ENCODE measurements around the gene WWOX. TPM values are rescaled to one million over a fixed set of nuclear protein-coding genes. Genes with fewer than 3 reads are reported as not detected.

WWOX gene
- total RNA-seq, 1 donor from 2014 or later = 12.6 TPM

GRCh38 chr16:78230832-78231231 lies 131.4 kb downstream of the WWOX start:
- Histone ChIP-seq H3K36me3 (ENCODE audit: control insufficient read depth, insufficient read depth, low read length) (no peaks in the 10 kb centered on the region), H3K27me3 (ENCODE audit: control insufficient read depth, insufficient read depth, low read length) (no peaks in the 10 kb centered on the region), H3K4me3 (ENCODE audit: low read depth, low read length) (no peak overlapping the region)
- DNase-seq (ENCODE audit: low read depth) (peak; percentile 79), FAIRE-seq (no peak)
- TF ChIP-seq CTCF (IDR thresholded peaks at IDR 0.05; ENCODE audit: insufficient read depth, low read length, severe bottlenecking) = no peak

- peak; percentile 36 for FAIRE-seq
- no peaks in the 10 kb centered on the region for H3K36me3 ChIP-seq (ENCODE audit: control insufficient read depth, insufficient read depth, low read length)
- H3K27me3 ChIP-seq (ENCODE audit: control insufficient read depth, insufficient read depth, low read length) = no peaks in the 10 kb centered on the region
- TF ChIP-seq CTCF (IDR thresholded peaks at IDR 0.05; ENCODE audit: insufficient read depth, low read length, severe bottlenecking) = peak; percentile 94
- DNase-seq (ENCODE audit: low read depth) = peak; percentile 64
- no peak overlapping the region for H3K4me3 ChIP-seq (ENCODE audit: low read depth, low read length)
These were observed 135.8 kb downstream of the WWOX start for GRCh38 chr16:78235168-78235800.

DNA sequence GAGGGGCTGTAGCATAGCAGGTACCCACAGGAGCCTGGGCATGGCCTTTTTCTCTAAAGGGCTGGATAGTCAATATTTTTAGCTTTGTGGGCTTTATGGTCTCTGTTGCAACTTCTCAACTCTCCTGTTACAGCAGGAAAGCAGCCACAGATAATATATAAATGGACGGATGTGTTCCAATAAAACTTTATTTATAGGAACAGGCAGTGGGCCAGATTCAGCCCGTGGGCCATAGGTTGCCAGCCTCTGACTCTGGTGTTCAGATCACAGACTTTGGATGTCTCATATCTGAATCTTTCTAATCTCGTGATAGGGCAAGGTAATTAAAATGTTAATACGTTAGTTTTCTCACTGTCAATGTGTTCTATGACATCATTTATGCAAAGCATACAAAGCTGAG lies 136.4 kb downstream of the WWOX start:
- no peak for TF ChIP-seq CTCF (IDR thresholded peaks at IDR 0.05; ENCODE audit: insufficient read depth, low read length, severe bottlenecking)
- DNase-seq (ENCODE audit: low read depth) (no peak), FAIRE-seq (no peak)
- Histone ChIP-seq H3K36me3 (ENCODE audit: control insufficient read depth, insufficient read depth, low read length) (no peaks in the 10 kb centered on the region), H3K27me3 (ENCODE audit: control insufficient read depth, insufficient read depth, low read length) (no peaks in the 10 kb centered on the region), H3K4me3 (ENCODE audit: low read depth, low read length) (no peak overlapping the region)

DNA sequence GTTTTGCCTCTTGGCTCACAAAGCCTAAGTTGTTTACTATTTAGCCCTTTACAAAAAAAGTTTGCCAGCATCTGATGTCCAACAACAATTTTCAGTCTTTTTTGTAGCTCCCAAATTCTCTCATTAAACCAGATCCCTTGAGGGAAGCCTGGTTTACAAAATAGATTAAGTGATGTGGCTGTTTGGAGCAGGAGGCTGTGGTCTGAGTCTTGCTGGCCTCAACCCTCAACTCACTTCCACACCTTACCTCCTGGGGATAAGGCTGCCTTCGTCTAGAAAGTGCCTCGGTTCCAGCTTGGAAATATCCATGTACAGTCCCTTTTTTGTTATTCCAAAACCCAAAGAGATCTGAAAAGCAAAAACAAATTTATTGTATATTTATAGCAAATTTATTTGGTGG lies 138.4 kb downstream of the WWOX start:
- Histone ChIP-seq H3K27me3 (ENCODE audit: control insufficient read depth, insufficient read depth, low read length) (no peaks in the 10 kb centered on the region), H3K4me3 (ENCODE audit: low read depth, low read length) (no peak overlapping the region), H3K36me3 (ENCODE audit: control insufficient read depth, insufficient read depth, low read length) (no peaks in the 10 kb centered on the region)
- FAIRE-seq = no peak
- no peak for DNase-seq (ENCODE audit: low read depth)
- no peak for TF ChIP-seq CTCF (IDR thresholded peaks at IDR 0.05; ENCODE audit: insufficient read depth, low read length, severe bottlenecking)

GRCh38 chr16:78240459-78241222 lies 141.2 kb downstream of the WWOX start:
- Histone ChIP-seq H3K27me3 (ENCODE audit: control insufficient read depth, insufficient read depth, low read length) (no peaks in the 10 kb centered on the region), H3K36me3 (ENCODE audit: control insufficient read depth, insufficient read depth, low read length) (no peaks in the 10 kb centered on the region), H3K4me3 (ENCODE audit: low read depth, low read length) (no peak overlapping the region)
- TF ChIP-seq CTCF (IDR thresholded peaks at IDR 0.05; ENCODE audit: insufficient read depth, low read length, severe bottlenecking) = peak; percentile 26
- FAIRE-seq (no peak), DNase-seq (ENCODE audit: low read depth) (peak; percentile 84)

All from bronchial epithelial cell (primary cell).